Pancreas (tissue), 10 donors: ENCODE data around the gene TMIE. TPM values are rescaled to one million over a fixed set of nuclear protein-coding genes. Genes with fewer than 3 reads are reported as not detected.

Source experiments
- ATAC-seq, 4 donors: fragments of 200-7000 bp; cut with Tn5 transposase; one replicate each; pipeline versions ENCODE4 v1.8.0 to v1.9.1; 2020; ENCODE audit warnings: mild to moderate bottlenecking in 4 of 4, moderate library complexity in 4 of 4
- DNase-seq, 6 donors: peaks; one replicate each; pipeline ENCODE4 v3.0.0-alpha.2; 2020
- FAIRE-seq: peaks from 2 replicates; lab custom pipeline; 2012; peaks lifted over from hg19 to GRCh38; lab: Jason Lieb, UNC
- H3K27ac ChIP-seq, 4 donors: fragments of 200-600 bp; sonication (generic); 1 replicate in 3 of 4; 2 replicates in 1 of 4; pipeline versions ENCODE4 v1.5.0 to v1.8.0; 2020
- H3K27me3 ChIP-seq, 4 donors: fragments of 200-600 bp; one replicate each; pipeline ENCODE4 v1.8.0; 2021
- H3K36me3 ChIP-seq, 3 donors: fragments of 200-600 bp; sonication (generic) in 1 of 3; one replicate each; pipeline versions ENCODE4 v1.5.0 to v1.8.0; 2020 to 2021
- H3K4me1 ChIP-seq, 3 donors: fragments of 200-600 bp; one replicate each; pipeline ENCODE4 v1.8.0; 2021
- H3K4me3 ChIP-seq, 4 donors: fragments of 200-600 bp; sonication (generic) in 2 of 4; one replicate each; pipeline versions ENCODE4 v1.5.0 to v1.8.0; 2020 to 2021
- H3K9me3 ChIP-seq, 4 donors: fragments of 200-600 bp; one replicate each; pipeline ENCODE4 v1.8.0; 2021
- CTCF ChIP-seq, 4 donors: fragments of 200-600 bp; sonication (generic) in 3 of 4; IDR thresholded peaks; one replicate each; pipeline versions ENCODE4 v1.5.0 to v1.8.0; 2021; ENCODE audit warnings: antibody characterized with exemption in 4 of 4
- WGBS, 2 donors: extraction: QIAGEN DNeasy Blood & Tissue Kit; methylation state at CpG; one replicate each; pipeline ENCODE4 v1.1.7; 2013; 5-methylcytosine and 5-hydroxymethylcytosine counted together
- intact Hi-C, 3 donors: fragments of 100-400 bp; cut with DNase I; formaldehyde crosslinking; loops; one replicate each; pipeline versions ENCODE4 v1.11.1 to v1.14.2; 2022
- polyA plus RNA-seq, 2 donors: library from polyadenylated mRNA; stranded (reverse); fragments of 200-250 nt; gene quantifications; one replicate each; pipeline ENCODE4 v1.2.3, GENCODE V29; 2013
- total RNA-seq, 6 donors: library from RNA; stranded (reverse); fragmentation: NEBNext Ultra II Directional in 4 of 6; extraction: Animal tissue kit (Norgen Biotek cat#: 25700) in 4 of 6; gene quantifications; one replicate each; pipeline versions ENCODE4 v1.2.1 to v1.2.4, GENCODE V29; 2021 to 2023
- donor health status: healthy with polysubstance abuse.
- donor health status: DM: no; HTN: no; CAD: no; lungs with moderate emphysema.
- donor health status: DM: no; HTN: no; CAD: no.
- donor health status: control.
- donor health status: control.
- donor health status: Bipolar disorder and iron deficiency.
- donor health status: DM: yes; HTN: yes; CAD: no.
- donor health status: DM: no; HTN: no; CAD: no.
- donor health status: DM: no; HTN: no; CAD: no.
- donor health status: DM: yes; HTN: yes; CAD: no.

Gene TMIE
- total and polyA plus RNA-seq, 8 donors: 0.08 to 0.52 (median 0.14) TPM; not detected in 1

DNA sequence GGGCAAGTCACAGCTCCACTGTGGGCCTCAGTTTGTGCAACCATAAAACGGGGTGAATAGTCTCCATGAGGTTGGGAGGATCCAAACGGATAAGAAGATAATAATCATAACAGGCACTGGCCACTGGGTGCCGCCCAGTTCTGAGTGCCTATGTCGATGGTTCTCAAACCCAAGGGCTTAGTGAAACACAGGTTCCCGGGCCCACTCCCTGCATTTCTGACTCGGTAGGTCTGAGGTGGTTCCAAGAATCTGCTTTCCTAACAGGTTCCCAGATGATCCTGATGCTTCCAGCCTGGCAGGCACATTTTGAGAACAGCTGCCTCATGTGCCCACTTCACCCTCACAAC lies 28.9 kb upstream of the TMIE start:
- DNase-seq (peak in 5 of 6 donors; percentile 2 to 28 (median 10)), FAIRE-seq (no peak), ATAC-seq (no peak)
- WGBS, 2 donors: 89 to 90% methylated on average over 6 of the region's 6 CpGs
- no peaks in the 10 kb centered on the region for H3K9me3 ChIP-seq
- H3K4me1 ChIP-seq: no peaks in the 10 kb centered on the region
- no peak overlapping the region for H3K27ac ChIP-seq
- intact Hi-C loops: no loop called here
- no peaks in the 10 kb centered on the region for H3K27me3 ChIP-seq
- H3K36me3 ChIP-seq: peaks cover 0 to 4% (median 0%) of the 10 kb centered on the region in 3 donors
- H3K4me3 ChIP-seq: no peak overlapping the region
- TF ChIP-seq CTCF (IDR thresholded peaks at IDR 0.05): no peak

GRCh38 chr3:46673151-46674030 lies 27.8 kb upstream of the TMIE start:
- TF ChIP-seq CTCF (IDR thresholded peaks at IDR 0.05): no peak
- Histone ChIP-seq H3K27me3 (no peaks in the 10 kb centered on the region), H3K9me3 (no peaks in the 10 kb centered on the region), H3K27ac (no peak overlapping the region), H3K4me1 (no peaks in the 10 kb centered on the region), H3K36me3 (peaks cover 0 to 4% (median 0%) of the 10 kb centered on the region in 3 donors), H3K4me3 (no peak overlapping the region)
- intact Hi-C loops: no loop called here
- WGBS, 2 donors: 90 to 94% methylated on average over 10 of the region's 10 CpGs
- FAIRE-seq (no peak), DNase-seq (peak in 4 of 6 donors; percentile 11 to 39 (median 24)), ATAC-seq (no peak)

- no peak overlapping the region for H3K4me3 ChIP-seq
- TF ChIP-seq CTCF (IDR thresholded peaks at IDR 0.05): no peak
- ATAC-seq (no peak), FAIRE-seq (no peak), DNase-seq (peak in 4 of 6 donors; percentile 8 to 46 (median 16))
- no peaks in the 10 kb centered on the region for H3K4me1 ChIP-seq
- H3K9me3 ChIP-seq: no peaks in the 10 kb centered on the region
- intact Hi-C loops: no loop called here
- no peak overlapping the region for H3K27ac ChIP-seq
- 91 to 94% methylated on average over 12 of the region's 12 CpGs for WGBS, 2 donors
- H3K27me3 ChIP-seq: no peaks in the 10 kb centered on the region
- H3K36me3 ChIP-seq: peaks cover 0 to 4% (median 0%) of the 10 kb centered on the region in 3 donors
Measured at GRCh38 chr3:46674031-46674845, 27.0 kb upstream of the TMIE start.

GRCh38 chr3:46675426-46675825 lies 25.8 kb upstream of the TMIE start:
- 88 to 94% methylated on average over 6 of the region's 6 CpGs for WGBS, 2 donors
- intact Hi-C loops: no loop called here
- H3K4me1 ChIP-seq: no peaks in the 10 kb centered on the region
- DNase-seq (peak in 2 of 6 donors; percentile 9 to 25), ATAC-seq (no peak), FAIRE-seq (no peak)
- peaks cover 0 to 4% (median 0%) of the 10 kb centered on the region in 3 donors for H3K36me3 ChIP-seq
- no peaks in the 10 kb centered on the region for H3K9me3 ChIP-seq
- no peaks in the 10 kb centered on the region for H3K27me3 ChIP-seq
- no peak for TF ChIP-seq CTCF (IDR thresholded peaks at IDR 0.05)
- no peak overlapping the region for H3K4me3 ChIP-seq
- no peak overlapping the region for H3K27ac ChIP-seq
